Astrocyte (in vitro differentiated cells and primary cell): ENCODE results near the gene PCSK7.

Experiments
- EZH2 ChIP-seq: IDR thresholded peaks from 2 replicates; pipeline ENCODE4 v1.6.1; 2012; ENCODE audit warnings: mild to moderate bottlenecking, low read length, inconsistent platforms; ENCODE audit not compliant: insufficient read depth
- TF ChIP-seq, protein P1 (sequence below): IDR thresholded peaks from 2 replicates; pipeline ENCODE4 v1.5.1; 2011; ENCODE audit warnings: low read depth, mild to moderate bottlenecking, inconsistent platforms, low read length, moderate library complexity; ENCODE audit not compliant: insufficient read depth

DNA sequence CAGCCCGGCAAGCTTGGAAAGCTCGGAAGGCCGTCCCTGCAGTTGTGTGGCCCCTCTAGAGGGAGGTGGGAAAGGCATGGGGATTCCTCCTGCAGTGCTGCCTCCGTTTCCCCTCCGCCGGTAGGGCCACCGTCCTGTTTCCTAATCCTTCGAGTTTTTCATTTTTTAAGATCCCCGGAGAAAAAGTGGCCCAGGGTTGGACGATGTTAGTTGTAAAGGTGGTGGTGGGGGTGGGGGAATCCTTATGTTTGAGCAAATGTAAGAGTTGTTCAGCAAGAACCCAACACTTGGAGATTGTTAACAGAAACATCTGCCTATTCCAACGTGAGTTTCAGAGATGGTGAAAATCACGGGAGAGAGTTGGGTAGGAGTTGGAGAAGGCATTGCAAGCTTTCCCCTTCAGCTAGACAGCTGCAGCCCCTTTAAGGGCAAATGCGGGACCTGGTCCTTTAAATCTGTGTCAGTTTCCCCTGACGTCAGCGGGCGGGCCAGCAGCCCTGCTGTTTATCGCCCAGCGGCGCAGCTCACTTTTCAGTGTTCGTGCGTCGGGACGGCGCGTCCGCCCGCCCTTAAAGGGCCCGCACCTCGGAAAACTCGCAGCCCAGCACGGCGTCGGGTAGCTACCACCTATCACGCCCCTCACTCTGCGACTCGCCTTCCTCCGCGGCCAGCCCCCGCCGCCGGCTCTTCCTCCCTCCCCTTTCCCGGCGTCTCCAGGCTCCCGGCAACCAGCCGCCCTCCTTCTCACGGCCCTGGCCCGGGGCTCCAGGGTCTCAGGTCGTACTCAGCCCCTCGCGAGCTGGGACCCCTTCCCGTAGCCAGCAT is 53.5 kb downstream of the PCSK7 start, which contains the start of gene SIDT2:
- TF ChIP-seq, protein P1, sequence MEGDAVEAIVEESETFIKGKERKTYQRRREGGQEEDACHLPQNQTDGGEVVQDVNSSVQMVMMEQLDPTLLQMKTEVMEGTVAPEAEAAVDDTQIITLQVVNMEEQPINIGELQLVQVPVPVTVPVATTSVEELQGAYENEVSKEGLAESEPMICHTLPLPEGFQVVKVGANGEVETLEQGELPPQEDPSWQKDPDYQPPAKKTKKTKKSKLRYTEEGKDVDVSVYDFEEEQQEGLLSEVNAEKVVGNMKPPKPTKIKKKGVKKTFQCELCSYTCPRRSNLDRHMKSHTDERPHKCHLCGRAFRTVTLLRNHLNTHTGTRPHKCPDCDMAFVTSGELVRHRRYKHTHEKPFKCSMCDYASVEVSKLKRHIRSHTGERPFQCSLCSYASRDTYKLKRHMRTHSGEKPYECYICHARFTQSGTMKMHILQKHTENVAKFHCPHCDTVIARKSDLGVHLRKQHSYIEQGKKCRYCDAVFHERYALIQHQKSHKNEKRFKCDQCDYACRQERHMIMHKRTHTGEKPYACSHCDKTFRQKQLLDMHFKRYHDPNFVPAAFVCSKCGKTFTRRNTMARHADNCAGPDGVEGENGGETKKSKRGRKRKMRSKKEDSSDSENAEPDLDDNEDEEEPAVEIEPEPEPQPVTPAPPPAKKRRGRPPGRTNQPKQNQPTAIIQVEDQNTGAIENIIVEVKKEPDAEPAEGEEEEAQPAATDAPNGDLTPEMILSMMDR: no peak
- TF ChIP-seq EZH2: no peak
